Upper lobe of left lung (tissue), 6 donors: ENCODE measurements around the gene DDX60. TPM values are rescaled to one million over a fixed set of nuclear protein-coding genes. Genes with fewer than 3 reads are reported as not detected.

Experiments used
- ATAC-seq, 2 donors: fragments of 200-7000 bp; cut with Tn5 transposase; one replicate each; pipeline ENCODE4 v1.9.1; 2022; ENCODE audit warnings: mild to moderate bottlenecking in 2 of 2, moderate library complexity in 2 of 2; ENCODE audit not compliant: low FRiP score in 2 of 2
- DNase-seq, 2 donors: peaks; one replicate each; pipeline ENCODE4 v3.0.0-alpha.2; 2019 to 2020
- H3K27ac ChIP-seq, 4 donors: fragments of 200-600 bp; sonication (generic); one replicate each; pipeline ENCODE4 v1.5.1; 2016 to 2019
- H3K27me3 ChIP-seq, 4 donors: fragments of 200-600 bp; sonication (generic); one replicate each; pipeline ENCODE4 v1.5.1; 2017 to 2019
- H3K36me3 ChIP-seq, 4 donors: fragments of 200-600 bp; sonication (generic); one replicate each; pipeline ENCODE4 v1.5.1; 2016 to 2019
- H3K4me1 ChIP-seq, 4 donors: fragments of 200-600 bp; sonication (generic); one replicate each; pipeline ENCODE4 v1.5.1; 2018 to 2019
- H3K4me3 ChIP-seq, 4 donors: fragments of 200-600 bp; sonication (generic); one replicate each; pipeline ENCODE4 v1.5.1; 2017 to 2019; ENCODE audit warnings: mild to moderate bottlenecking in 2 of 4, moderate library complexity in 1 of 4
- H3K9me3 ChIP-seq, 4 donors: fragments of 200-600 bp; sonication (generic); one replicate each; pipeline ENCODE4 v1.5.1; 2018 to 2019
- EP300 ChIP-seq, 4 donors: sonication (generic); formaldehyde crosslinking; IDR thresholded peaks; one replicate each; pipeline ENCODE4 v1.5.1; 2017; ENCODE audit warnings: antibody characterized with exemption in 4 of 4, control low read depth in 2 of 4
- POLR2A ChIP-seq, 4 donors: fragments of 450-650 bp; IDR thresholded peaks; one replicate each; pipeline ENCODE4 v1.5.1; 2016 to 2017; ENCODE audit warnings: antibody characterized with exemption in 4 of 4, mild to moderate bottlenecking in 2 of 4
- POLR2AphosphoS5 ChIP-seq, 2 donors: sonication (generic); formaldehyde crosslinking; IDR thresholded peaks; one replicate each; pipeline ENCODE4 v1.5.1; 2017; ENCODE audit warnings: antibody characterized with exemption in 2 of 2
- WGBS, 2 donors: methylation state at CpG; one replicate each; pipeline ENCODE4 v1.1.5; 2017 to 2018; 5-methylcytosine and 5-hydroxymethylcytosine counted together
- total RNA-seq, 6 donors: library from RNA; depleted of rRNA in 4 of 6; stranded (reverse); fragments of >200 nt in 4 of 6; gene quantifications; one replicate each; pipeline versions ENCODE4 v1.1.0 to v1.2.1, GENCODE V29; 2016 to 2021
- TF ChIP-seq, protein P1 (sequence below), 6 experiments: fragments of 450-650 bp in 4 of 6; fragments of 200-600 bp in 2 of 6; sonication (generic) in 2 of 6; IDR thresholded peaks; one replicate each; pipeline ENCODE4 v1.5.1; 2016 to 2019; ENCODE audit warnings: antibody characterized with exemption in 6 of 6
- donor health status: DM: no; HTN: no; CAD: no; lungs with moderate emphysema.
- donor health status: DM: no; HTN: yes; CAD: no; lungs with severe emphysema.

DDX60 gene, protein sequence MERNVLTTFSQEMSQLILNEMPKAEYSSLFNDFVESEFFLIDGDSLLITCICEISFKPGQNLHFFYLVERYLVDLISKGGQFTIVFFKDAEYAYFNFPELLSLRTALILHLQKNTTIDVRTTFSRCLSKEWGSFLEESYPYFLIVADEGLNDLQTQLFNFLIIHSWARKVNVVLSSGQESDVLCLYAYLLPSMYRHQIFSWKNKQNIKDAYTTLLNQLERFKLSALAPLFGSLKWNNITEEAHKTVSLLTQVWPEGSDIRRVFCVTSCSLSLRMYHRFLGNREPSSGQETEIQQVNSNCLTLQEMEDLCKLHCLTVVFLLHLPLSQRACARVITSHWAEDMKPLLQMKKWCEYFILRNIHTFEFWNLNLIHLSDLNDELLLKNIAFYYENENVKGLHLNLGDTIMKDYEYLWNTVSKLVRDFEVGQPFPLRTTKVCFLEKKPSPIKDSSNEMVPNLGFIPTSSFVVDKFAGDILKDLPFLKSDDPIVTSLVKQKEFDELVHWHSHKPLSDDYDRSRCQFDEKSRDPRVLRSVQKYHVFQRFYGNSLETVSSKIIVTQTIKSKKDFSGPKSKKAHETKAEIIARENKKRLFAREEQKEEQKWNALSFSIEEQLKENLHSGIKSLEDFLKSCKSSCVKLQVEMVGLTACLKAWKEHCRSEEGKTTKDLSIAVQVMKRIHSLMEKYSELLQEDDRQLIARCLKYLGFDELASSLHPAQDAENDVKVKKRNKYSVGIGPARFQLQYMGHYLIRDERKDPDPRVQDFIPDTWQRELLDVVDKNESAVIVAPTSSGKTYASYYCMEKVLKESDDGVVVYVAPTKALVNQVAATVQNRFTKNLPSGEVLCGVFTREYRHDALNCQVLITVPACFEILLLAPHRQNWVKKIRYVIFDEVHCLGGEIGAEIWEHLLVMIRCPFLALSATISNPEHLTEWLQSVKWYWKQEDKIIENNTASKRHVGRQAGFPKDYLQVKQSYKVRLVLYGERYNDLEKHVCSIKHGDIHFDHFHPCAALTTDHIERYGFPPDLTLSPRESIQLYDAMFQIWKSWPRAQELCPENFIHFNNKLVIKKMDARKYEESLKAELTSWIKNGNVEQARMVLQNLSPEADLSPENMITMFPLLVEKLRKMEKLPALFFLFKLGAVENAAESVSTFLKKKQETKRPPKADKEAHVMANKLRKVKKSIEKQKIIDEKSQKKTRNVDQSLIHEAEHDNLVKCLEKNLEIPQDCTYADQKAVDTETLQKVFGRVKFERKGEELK (N-terminal part only)
- 10 to 100 TPM; 15.7 to 37.5 (median 22.1) TPM for total RNA-seq

DNA sequence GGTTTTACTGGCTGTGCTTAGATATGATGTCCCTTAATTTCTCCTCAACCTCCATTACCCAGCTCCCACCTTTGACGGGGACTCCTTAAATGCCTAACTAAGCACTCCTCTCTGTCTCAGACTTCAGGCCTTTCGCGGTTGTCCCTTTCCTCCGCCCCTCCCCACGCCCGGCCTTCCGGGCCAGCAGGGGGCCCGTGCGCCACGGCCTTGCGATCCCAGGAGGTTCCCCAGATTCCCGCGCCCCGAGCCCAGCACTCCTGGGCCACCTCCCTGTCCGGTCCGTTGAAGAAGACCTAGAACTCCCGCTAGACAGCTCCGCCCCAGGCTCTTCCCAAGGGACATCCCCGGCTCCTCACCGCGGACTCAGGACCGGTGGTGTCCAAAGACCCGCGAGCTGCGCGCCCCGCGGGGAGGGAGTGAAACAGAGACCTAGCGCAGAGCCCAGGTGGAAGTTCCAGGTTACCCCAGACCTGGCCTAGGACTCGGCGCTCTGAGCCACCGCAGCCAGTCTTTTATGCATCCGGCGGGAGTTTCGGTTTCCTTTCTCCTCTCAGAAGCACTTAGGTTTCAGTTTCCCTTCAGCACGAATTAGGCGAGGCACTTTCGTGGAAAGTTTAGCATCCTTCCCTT is at the start of gene DDX60:
Gene DDX60, minus strand, starts transcription at position 487 of the 630 bp plus-strand sequence. CDS start 7,493 bp downstream, outside the sequence.
- Histone ChIP-seq H3K27me3 (no peaks in the 10 kb centered on the region), H3K36me3 (no peaks in the 10 kb centered on the region), H3K27ac (peak within 1 kb of the TSS; percentile 96 to 99 (median 98)), H3K4me1 (peaks cover 7 to 20% (median 7%) of the 10 kb centered on the region in 4 donors), H3K9me3 (no peaks in the 10 kb centered on the region), H3K4me3 (peak within 1 kb of the TSS; percentile 58 to 82 (median 68))
- peak; percentile 84 to 93 for DNase-seq
- TF ChIP-seq POLR2A (IDR thresholded peaks at IDR 0.05) (peak in 3 of 4 donors; percentile 30 to 78 (median 66)), EP300 (IDR thresholded peaks at IDR 0.05) (no peak), POLR2AphosphoS5 (IDR thresholded peaks at IDR 0.05) (peak; percentile 47 to 83)
- TF ChIP-seq, protein P1, sequence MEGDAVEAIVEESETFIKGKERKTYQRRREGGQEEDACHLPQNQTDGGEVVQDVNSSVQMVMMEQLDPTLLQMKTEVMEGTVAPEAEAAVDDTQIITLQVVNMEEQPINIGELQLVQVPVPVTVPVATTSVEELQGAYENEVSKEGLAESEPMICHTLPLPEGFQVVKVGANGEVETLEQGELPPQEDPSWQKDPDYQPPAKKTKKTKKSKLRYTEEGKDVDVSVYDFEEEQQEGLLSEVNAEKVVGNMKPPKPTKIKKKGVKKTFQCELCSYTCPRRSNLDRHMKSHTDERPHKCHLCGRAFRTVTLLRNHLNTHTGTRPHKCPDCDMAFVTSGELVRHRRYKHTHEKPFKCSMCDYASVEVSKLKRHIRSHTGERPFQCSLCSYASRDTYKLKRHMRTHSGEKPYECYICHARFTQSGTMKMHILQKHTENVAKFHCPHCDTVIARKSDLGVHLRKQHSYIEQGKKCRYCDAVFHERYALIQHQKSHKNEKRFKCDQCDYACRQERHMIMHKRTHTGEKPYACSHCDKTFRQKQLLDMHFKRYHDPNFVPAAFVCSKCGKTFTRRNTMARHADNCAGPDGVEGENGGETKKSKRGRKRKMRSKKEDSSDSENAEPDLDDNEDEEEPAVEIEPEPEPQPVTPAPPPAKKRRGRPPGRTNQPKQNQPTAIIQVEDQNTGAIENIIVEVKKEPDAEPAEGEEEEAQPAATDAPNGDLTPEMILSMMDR (IDR thresholded peaks at IDR 0.05): peak; percentile 36 to 74 (median 56)
- WGBS, 2 donors: 0 to 1% methylated on average over 32 to 38 of the region's 38 CpGs
- peak; percentile 93 to 96 for ATAC-seq

GRCh38 chr4:168367065-168367464 is 48.5 kb upstream of the DDX60 start:
- ATAC-seq (no peak), DNase-seq (no peak)
- TF ChIP-seq EP300 (IDR thresholded peaks at IDR 0.05) (no peak), POLR2A (IDR thresholded peaks at IDR 0.05) (no peak), POLR2AphosphoS5 (IDR thresholded peaks at IDR 0.05) (no peak)
- TF ChIP-seq, protein P1 (IDR thresholded peaks at IDR 0.05): no peak
- no peaks in the 10 kb centered on the region for H3K27me3 ChIP-seq
- no peak overlapping the region for H3K4me3 ChIP-seq
- peaks cover 0 to 21% (median 4%) of the 10 kb centered on the region in 4 donors for H3K36me3 ChIP-seq
- no peaks in the 10 kb centered on the region for H3K9me3 ChIP-seq
- no peak overlapping the region for H3K27ac ChIP-seq
- WGBS, 2 donors: 92 to 93% methylated on average over 3 of the region's 3 CpGs
- no peaks in the 10 kb centered on the region for H3K4me1 ChIP-seq

GRCh38 chr4:168362025-168362401 is 43.5 kb upstream of the DDX60 start:
- DNase-seq (peak in 1 of 2 donors; percentile 29), ATAC-seq (no peak)
- H3K27me3 ChIP-seq: no peaks in the 10 kb centered on the region
- no peaks in the 10 kb centered on the region for H3K4me1 ChIP-seq
- no peak overlapping the region for H3K4me3 ChIP-seq
- H3K36me3 ChIP-seq: peaks cover 0 to 27% (median 11%) of the 10 kb centered on the region in 4 donors
- no peaks in the 10 kb centered on the region for H3K9me3 ChIP-seq
- no peak for TF ChIP-seq POLR2A (IDR thresholded peaks at IDR 0.05)
- TF ChIP-seq, protein P1 (IDR thresholded peaks at IDR 0.05): no peak
- TF ChIP-seq EP300 (IDR thresholded peaks at IDR 0.05): no peak
- no peak for TF ChIP-seq POLR2AphosphoS5 (IDR thresholded peaks at IDR 0.05)
- 67 to 77% methylated on average over 3 to 4 of the region's 4 CpGs for WGBS, 2 donors
- H3K27ac ChIP-seq: no peak overlapping the region

- WGBS, 2 donors: 91 to 92% methylated on average over 2 of the region's 2 CpGs
- Histone ChIP-seq H3K27me3 (no peaks in the 10 kb centered on the region), H3K9me3 (no peaks in the 10 kb centered on the region), H3K4me3 (no peak overlapping the region), H3K27ac (no peak overlapping the region), H3K36me3 (peaks cover 0 to 26% (median 12%) of the 10 kb centered on the region in 4 donors), H3K4me1 (no peaks in the 10 kb centered on the region)
- no peak for DNase-seq
- no peak for ATAC-seq
- no peak for TF ChIP-seq EP300 (IDR thresholded peaks at IDR 0.05)
- TF ChIP-seq, protein P1 (IDR thresholded peaks at IDR 0.05): no peak
- TF ChIP-seq POLR2A (IDR thresholded peaks at IDR 0.05): no peak
- TF ChIP-seq POLR2AphosphoS5 (IDR thresholded peaks at IDR 0.05): no peak
Observed at GRCh38 chr4:168361365-168362024, 42.9 kb upstream of the DDX60 start.
